AG09319 (cell line): ENCODE measurements around the gene FUS.

Experiments used
- DNase-seq: peaks from one replicate; pipeline ENCODE4 v3.0.0-alpha.2; 2010; ENCODE audit warnings: low read depth; ENCODE audit errors: extremely low read depth
- TF ChIP-seq, protein P1 (sequence below): IDR thresholded peaks from 2 replicates; pipeline ENCODE4 v1.5.1; 2011; ENCODE audit warnings: low read depth, mild to moderate bottlenecking, inconsistent platforms, low read length, moderate library complexity

Gene FUS

DNA sequence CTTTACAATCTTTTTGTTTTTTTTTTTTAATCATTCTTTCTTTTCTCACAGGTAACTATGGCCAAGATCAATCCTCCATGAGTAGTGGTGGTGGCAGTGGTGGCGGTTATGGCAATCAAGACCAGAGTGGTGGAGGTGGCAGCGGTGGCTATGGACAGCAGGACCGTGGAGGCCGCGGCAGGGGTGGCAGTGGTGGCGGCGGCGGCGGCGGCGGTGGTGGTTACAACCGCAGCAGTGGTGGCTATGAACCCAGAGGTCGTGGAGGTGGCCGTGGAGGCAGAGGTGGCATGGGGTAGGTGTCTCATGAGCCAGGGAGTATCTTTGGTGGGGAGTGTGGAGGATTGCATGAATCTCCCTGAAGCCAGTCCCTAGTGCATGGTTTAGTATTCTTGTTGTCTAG lies 4.9 kb downstream of the FUS start:
- TF ChIP-seq, protein P1, sequence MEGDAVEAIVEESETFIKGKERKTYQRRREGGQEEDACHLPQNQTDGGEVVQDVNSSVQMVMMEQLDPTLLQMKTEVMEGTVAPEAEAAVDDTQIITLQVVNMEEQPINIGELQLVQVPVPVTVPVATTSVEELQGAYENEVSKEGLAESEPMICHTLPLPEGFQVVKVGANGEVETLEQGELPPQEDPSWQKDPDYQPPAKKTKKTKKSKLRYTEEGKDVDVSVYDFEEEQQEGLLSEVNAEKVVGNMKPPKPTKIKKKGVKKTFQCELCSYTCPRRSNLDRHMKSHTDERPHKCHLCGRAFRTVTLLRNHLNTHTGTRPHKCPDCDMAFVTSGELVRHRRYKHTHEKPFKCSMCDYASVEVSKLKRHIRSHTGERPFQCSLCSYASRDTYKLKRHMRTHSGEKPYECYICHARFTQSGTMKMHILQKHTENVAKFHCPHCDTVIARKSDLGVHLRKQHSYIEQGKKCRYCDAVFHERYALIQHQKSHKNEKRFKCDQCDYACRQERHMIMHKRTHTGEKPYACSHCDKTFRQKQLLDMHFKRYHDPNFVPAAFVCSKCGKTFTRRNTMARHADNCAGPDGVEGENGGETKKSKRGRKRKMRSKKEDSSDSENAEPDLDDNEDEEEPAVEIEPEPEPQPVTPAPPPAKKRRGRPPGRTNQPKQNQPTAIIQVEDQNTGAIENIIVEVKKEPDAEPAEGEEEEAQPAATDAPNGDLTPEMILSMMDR = no peak
- no peak for DNase-seq

DNA sequence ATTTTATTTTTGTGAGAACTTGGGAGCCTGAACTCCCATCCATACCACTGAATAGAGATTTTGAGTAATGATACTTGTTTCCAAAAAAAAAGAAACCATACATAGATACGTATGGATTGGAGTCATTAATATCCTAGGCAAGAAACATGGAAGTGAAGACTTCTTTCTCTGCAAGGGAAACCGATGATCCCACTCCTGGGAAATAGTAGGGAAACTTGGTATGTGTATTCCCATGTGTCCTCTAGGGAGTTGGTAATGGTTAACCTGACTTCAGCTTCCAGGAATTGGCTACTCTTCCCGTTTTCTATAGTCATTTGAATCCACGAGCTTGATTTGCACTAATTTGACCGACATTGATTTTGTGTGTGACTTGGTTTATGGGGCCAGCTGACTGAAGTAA lies 5.4 kb downstream of the FUS start:
- no peak for DNase-seq
- TF ChIP-seq, protein P1 = no peak

DNA sequence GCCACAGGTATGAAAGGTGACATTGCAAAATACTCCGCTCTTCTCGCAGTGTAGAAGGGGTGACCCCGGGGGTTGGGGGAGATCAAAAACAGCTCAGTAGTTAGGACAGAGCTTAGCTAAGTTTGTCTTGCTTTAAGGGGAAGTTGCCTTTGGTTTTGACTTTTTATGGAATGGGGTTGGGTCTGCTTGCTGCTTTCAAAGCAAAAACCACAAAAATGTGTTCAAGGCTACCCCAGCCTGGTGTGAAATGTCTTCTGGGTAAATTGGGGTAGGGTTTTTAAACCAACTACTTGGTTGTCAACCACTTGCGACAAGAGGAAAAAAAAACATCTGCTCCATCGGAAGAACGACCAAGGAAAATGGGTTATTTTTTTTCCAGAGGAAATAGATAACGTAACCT lies 6.2 kb downstream of the FUS start:
- no peak for DNase-seq
- TF ChIP-seq, protein P1 = no peak

DNA sequence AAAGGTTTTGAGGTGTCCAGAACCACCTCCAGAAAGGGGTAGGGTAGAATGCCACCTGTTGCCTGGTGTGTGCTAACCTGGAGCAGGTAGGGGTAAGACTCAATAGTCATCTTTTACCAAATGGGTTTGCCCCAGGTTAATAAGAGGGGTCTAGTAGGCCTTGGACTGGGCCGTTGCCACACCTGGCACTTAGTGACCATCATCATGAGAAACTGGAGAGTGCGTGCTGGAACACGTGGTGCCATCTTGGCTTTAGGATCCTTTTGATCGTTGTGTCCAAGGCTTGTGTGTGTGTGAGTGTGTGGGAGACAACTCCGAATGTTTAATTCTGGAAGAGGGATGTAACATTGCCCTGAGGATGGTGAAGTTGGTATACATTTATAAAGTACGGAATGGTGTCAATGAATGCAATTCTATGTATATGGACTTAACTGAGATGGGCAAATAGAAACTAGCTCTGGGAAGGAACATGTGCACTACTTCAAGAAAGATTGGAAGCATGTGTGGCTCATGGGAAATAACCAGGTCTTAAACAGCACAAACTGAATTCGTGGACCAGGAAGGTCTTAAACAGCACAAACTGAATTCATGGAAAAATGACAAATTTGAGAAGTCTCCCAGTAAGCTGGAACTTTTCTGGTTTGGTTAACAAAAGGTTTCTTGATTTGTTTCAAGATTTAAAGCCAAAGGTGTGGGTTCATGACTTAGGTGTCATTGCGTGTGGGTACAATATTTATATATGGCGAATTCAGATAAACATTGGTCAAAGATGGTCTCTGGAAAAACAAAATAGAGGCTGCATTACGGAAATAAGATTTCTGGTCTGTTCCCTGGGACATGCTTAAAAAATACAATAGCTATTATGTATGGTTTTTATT lies 7.2 kb downstream of the FUS start:
- TF ChIP-seq, protein P1 = no peak
- no peak for DNase-seq

DNA sequence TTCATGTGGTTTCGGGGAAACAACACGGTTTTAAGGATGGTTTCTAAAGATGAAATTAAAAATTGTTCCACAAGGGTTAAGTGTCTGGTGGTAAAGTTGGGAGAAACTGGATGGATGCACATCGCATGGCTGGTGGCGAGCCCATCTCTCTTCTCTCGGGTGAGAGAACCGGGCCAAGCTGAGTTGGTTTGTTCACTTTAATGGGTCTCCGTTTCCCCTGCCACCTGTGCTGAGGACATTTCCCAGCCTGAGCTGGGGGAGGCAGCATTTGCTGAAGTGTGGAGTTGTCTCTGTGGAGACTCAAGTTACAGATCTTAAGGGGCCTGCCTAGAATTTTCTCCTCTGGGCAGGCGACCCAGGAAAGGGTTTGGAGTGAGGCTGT lies 7.9 kb downstream of the FUS start:
- TF ChIP-seq, protein P1 = no peak
- DNase-seq = no peak

DNA sequence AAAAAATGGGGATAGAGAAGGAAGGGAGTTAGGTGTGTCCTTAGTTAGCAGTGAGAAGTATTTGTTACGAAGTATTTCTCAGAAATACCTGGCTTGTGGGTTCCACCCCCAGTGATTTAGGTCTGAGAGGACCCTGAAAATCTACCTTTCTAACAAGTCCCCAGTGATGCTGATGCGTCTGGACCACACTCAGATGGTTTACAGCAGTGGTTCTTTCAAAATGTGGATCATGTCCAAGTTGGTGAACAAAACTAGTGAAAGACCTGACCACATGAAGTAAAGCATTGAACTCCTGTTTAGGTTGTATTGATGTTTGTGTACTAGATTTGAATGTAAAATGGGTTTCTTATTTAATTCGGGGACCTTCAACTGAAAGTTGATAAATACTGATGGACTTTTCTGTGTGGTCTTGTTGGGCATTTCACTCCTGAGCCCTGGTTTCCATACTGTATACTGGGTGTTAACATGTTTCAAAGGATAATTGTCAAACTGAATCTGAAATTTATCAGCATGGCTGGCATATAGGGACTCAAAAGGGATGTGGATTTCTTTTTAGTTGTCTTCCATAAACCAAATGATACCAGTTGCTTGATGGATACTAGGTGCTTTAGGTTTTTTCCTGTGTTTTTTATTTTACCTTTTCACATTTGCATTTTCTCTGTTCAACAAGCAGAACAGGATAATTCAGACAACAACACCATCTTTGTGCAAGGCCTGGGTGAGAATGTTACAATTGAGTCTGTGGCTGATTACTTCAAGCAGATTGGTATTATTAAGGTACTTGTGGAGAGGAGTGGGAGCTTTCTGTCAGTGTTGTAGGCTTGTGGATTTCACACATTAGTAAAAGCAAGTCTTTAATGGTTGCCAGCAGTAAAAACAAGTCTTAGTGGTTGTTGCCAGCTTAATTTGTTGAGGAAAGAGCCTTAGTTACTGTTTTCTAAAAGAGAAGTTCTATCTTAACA lies 8.8 kb downstream of the FUS start:
- no peak for DNase-seq

More for the DNA sequence above, 8.8 kb downstream of the FUS start:
- TF ChIP-seq, protein P1 = no peak
